GM21576 (cell line): ENCODE data around the gene PLEKHN1.
"Not testable (repeated sequence)": the region's sequence is repeated elsewhere in the genome, so short reads cannot be mapped to it uniquely, and the experiment has no call there.

Experiments
- ATAC-seq: cut with Tn5 transposase; IDR thresholded peaks from one replicate; pipeline ENCODE4 v1.9.1; 2021; ENCODE audit warnings: mild to moderate bottlenecking, moderate library complexity; ENCODE audit not compliant: unreplicated experiment

The PLEKHN1 gene

DNA sequence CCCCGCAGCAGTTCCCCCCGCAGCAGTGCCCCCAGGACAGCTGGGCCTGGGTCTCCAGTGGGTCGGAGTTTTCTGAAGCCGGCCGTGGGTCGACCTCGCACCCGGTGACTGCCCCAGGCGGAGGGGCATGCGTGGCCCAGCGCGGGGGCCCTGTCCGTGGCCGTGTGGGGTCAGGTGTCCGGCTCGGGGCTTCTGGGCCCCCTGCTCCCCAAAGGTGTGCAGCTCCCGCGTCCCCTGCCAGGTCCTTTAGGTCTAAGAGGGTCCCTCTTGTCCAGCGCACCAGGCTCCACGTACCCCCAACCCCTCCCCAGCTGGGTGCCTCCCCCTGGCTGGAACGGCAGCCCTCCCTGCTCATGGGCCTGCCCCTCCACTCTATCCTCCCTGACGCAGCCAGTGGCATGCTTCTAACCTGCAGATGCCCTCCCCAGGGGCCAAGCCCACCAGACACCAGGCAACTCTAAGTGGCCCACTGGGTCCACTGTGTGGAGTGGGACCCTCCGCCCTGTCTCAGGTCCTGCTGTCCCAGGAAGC is 39.6 kb downstream of the PLEKHN1 start:
- ATAC-seq, result no peak

DNA sequence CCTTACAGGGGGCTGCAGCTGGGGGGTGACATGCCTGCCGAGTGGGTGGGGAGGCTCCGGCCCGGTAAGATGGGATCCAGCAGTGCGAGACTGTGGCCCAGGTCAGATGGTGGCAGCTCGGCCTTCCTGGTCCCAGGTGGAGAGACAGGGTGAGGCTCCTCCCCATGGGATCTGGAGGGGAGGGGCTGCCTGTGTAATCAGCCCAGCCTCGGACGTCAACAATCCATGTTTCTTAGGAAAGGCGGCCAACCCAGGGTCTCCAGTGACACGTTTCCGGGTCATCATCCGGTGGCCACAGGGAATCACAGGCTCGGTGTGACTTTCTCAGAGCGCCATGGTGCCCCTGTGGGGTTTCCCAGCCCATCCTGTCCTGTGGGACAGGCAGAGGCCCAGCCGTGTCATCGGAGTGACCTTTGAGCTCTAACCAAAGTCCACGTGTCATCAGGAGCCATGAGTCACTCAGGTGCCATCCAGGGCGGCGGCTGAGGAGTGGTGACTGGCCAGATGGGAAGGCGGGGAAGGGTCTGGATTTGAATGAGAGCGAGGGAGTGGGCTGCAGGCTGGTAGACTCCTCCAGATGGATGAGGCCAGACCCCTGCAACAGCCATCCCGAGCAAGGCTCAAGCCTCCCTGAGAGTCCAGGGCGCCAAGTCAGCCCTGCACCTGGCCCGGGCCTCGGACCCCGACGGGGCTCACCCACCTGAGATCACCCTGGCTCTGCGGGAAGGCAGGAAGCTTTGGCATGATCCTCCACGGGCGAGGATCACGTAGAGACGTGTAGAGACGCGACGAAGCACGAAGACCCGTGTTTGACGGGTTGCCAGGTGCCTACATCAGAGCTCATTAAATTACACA is 40.2 kb downstream of the PLEKHN1 start:
- no peak for ATAC-seq

DNA sequence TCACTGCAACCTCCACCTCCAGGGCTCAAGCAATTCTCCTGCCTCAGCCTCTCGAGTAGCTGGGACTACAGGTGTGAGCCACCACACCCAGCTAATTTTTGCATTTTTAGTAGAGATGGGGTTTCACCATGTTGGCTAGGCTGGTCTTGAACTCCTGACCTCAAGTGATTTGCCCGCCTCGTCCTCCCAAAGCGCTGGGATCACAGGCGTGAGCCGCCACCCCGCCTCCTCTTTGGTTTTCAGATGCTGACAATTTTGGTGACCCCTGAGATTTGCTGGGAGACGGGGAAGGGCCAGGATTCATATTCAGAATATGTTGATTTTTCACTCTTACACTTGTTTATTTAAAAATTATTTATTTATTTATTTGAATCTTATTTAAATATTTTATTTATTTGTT is 43.8 kb downstream of the PLEKHN1 start:
- ATAC-seq, result not testable (repeated sequence)

DNA sequence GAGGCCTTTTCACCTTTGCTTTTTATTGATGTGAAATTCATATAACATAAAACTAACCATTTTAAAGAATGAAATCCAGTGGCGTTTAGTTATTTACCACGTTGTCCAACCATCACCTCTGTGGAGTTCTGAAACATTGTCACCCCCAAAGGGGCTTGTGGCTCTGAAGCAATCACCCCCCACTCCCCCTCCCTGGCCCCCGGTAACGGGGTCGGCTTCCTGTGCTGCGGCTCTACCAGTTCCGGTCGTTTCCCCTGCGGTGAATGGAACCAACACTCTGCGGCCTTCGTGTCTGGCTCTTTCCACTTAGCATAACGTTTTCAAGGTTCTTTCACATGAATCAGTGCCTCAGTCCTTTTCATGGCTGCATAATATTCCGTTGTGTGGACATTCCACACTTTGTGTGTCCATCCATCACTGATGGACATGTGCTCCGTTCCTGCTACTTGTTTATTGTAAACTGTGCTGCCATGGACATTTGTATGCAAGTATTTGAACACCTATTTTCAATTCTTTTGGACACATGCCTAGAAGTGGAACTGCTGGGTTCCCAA is 45.2 kb downstream of the PLEKHN1 start:
- no peak for ATAC-seq

DNA sequence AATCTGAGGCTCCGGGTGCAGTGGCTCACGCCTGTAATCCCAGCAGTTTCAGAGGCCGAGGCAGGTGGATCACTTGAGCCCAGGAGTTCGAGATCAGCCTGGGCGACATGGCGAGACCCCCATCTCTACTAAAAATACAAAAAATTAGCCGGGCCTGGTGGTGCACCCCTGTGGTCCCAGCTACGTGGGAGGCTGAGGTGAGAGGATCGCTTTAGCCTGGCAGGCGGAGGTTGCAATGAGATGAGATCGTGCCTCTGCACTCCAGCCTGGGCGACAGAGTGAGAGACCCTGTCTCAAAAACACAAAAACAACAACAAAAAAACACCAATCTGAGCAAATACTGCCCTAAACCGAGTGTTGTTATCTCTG is 46.4 kb downstream of the PLEKHN1 start:
- not testable (repeated sequence) for ATAC-seq

DNA sequence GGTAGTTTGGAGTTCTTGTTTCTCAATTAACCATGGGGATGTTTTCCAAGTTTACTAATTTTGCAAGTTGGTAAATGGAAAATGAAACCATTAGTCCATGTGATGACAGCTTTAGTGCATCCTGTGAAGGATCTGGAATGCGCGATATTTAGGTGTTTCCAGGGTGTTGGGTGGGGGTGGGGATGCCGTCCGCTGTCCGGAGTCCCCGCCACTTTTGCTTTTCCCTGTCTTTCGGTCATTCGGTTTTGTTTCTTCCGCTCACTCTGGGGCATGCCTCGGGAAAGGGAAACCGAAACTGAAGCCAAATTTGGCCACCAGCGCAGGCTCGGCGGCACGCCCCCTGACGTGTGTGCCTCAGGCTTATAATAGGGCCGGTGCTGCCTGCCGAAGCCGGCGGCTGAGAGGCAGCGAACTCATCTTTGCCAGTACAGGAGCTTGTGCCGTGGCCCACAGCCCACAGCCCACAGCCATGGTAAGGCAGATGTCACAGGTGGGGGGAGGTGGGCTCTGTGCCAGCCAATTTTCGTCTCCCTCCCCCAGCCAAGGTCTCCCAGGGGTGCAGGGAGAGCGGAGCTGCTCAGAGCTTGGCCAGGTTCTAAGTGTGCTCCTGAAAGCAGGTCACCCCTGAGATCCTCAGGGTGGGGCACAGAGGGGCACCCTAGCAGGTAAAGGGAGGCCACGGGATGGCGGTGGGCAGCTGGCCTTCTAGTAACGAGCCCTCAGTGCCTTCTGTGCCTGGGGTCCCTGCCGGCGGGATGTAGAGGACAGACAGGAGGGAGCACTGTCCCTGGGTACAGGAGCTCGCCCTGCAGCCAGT is 47.0 kb downstream of the PLEKHN1 start, which contains the start of gene ISG15:
ISG15 (plus strand) TSS at position 393 of the 817 bp plus-strand sequence; CDS start at position 470, 77 bp downstream.
- peak; percentile 78 for ATAC-seq

DNA sequence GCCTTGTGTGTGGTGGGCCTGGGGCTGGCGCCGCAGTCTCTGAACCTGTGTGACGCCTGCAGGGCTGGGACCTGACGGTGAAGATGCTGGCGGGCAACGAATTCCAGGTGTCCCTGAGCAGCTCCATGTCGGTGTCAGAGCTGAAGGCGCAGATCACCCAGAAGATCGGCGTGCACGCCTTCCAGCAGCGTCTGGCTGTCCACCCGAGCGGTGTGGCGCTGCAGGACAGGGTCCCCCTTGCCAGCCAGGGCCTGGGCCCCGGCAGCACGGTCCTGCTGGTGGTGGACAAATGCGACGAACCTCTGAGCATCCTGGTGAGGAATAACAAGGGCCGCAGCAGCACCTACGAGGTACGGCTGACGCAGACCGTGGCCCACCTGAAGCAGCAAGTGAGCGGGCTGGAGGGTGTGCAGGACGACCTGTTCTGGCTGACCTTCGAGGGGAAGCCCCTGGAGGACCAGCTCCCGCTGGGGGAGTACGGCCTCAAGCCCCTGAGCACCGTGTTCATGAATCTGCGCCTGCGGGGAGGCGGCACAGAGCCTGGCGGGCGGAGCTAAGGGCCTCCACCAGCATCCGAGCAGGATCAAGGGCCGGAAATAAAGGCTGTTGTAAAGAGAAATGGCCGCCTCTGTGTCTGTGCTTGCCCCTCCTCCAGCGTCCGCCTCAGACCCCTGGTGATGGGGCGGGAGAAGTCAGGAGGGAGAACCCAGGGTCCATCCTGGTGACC is 47.8 kb downstream of the PLEKHN1 start:
- ATAC-seq, result no peak

DNA sequence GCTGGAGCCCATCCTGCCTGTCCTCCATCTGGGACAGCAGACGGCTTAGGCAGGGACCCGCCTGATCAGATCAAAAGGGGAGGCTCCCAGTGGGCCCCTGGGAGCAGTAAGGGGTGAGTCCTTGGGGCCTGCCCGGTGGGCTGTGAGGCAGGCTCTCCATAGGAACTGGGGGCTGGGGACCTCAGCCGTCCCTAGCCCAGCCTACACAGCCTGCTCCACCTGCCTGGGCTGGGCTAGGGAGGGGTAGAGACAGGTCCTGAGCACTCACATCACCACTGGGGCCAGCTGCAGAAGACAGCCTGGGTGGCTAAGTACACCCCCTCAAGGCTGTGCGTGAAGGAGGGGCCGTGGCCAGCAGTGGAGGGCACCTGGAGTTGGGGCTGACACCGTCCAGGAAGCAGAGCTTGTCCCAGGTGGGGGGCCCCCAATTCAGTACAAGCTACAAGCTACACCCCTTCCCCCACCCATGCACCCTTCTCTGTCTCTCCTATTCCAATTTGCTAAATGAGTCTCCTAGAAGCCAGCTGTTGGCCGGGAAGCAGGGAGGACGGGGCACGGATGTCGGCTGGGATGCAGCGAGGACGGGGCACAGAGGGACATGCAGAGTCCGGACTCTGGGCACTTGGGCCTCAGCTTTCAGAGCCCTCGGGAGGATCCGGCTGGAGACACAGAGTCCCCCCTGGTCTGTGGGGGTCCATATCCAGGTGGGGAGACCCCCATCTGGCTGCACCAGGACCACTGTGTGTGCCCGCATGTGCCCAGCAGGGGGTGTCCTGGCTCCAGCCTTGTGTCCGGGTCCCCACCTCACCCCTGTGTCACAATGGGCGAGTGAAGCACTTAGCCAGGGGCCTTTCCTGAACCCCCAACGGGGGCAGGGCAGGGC is 48.8 kb downstream of the PLEKHN1 start:
- ATAC-seq, result no peak

DNA sequence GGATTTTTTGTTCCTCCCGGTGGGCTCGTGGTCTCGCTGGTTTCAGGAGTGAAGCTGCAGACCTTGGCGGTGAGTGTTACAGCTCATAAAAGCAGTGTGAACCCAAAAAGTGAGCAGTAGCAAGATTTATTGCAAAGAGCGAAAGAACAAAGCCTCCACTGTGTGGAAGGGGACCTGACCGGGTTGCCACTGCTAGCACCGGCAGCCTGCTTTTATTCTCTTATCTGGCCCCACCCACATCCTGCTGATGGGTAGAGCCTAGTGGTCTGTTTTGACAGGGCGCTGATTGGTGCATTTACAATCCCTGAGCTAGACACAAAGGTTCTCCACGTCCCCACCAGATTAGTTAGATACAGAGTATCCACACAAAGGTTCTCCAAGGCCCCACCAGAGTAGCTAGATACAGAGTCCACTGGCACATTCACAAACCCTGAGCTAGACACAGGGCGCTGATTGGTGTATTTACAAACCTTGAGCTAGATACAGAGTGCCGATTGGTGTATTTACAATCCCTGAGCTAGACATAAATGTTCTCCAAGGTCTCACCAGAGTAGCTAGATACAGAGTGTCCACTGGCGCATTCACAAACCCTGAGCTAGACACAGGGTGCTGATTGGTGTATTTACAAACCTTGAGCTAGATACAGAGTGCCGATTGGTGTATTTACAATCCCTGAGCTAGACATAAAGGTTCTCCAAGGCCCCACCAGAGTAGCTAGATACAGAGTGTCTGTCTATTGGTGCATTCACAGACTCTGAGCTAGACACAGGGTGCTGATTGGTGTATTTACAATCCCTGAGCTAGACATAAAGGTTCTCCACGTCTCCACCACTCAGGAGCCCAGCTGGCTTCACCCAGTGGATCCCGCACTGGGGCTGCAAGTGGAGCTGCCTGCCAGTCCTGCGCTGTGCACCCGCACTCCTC is 51.4 kb downstream of the PLEKHN1 start:
- not testable (repeated sequence) for ATAC-seq

DNA sequence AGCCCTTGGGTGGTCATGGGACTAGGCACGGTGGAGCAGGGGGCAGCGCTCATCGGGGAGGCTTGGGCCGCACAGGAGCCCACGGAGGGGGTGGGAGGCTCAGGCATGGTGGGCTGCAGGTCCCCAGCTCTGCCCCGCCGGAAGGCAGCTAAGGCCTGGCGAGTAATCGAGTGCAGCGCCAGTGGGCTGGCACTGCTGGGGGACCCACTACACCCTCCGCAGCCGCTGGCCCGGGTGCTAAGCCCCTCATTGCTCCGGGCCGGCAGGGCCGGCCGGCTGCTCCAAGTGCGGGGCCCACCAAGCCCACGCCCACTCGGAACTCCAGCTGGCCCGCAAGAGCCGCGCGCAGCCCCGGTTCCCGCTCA is 52.0 kb downstream of the PLEKHN1 start:
- not testable (repeated sequence) for ATAC-seq

DNA sequence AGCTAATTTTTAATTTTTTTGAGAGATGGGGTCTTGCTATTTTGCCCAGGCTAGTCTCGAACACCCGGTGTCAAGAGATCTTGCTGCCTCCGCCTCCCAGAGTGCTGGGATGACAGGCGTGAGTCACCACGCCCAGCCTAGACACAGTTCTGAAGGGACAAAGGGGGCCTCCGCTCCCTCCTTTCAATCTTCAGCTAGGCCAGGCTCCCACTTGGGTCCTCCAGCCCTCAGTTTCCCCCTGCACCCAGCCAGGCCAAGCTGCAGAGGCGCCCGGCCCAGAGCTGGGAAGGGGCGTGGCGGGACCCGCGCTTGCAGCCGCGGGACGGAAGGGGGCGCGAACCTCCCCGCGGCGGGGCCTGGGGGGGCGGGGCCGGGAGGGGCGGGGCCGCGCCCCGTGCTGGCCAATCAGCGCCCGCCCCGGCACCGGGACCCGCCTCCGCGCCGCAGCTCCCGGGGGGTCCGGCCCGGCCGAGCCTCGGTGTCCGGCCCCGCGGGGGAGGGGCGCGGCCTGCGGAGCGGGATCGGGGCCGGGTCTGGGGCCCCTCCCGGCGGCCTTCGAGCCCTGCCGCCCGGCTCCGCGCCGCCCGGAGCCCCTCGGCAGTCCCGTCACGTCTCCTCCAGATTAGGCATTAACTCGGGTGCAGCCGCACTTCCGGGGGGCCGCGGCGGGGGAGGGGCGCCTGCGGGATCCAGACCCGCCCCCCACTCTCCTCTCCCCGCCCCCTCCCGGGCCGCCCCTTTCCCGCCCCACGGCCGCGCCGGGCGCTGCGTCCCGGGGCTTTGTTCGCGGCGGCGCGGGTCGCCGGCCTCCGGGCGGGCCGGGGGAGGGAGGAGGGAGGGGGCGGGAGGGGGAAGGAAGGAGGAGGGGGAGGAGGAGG is 53.1 kb downstream of the PLEKHN1 start:
- ATAC-seq, result peak; percentile 62

DNA sequence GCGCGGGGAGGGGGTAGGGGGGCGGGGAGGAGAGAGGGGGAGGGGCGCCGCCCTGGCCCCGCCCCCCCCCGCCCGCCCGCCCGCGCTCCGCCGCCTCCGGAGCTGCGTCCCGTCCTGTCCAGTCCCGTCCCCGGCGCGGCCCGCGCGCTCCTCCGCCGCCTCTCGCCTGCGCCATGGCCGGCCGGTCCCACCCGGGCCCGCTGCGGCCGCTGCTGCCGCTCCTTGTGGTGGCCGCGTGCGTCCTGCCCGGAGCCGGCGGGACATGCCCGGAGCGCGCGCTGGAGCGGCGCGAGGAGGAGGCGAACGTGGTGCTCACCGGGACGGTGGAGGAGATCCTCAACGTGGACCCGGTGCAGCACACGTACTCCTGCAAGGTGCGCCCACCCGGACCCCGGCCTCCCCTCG is 53.7 kb downstream of the PLEKHN1 start, which contains the start of gene AGRN:
AGRN (plus strand) TSS at position 121 of the 405 bp plus-strand sequence; CDS start at position 174, 53 bp downstream.
- ATAC-seq, result peak; percentile 22

DNA sequence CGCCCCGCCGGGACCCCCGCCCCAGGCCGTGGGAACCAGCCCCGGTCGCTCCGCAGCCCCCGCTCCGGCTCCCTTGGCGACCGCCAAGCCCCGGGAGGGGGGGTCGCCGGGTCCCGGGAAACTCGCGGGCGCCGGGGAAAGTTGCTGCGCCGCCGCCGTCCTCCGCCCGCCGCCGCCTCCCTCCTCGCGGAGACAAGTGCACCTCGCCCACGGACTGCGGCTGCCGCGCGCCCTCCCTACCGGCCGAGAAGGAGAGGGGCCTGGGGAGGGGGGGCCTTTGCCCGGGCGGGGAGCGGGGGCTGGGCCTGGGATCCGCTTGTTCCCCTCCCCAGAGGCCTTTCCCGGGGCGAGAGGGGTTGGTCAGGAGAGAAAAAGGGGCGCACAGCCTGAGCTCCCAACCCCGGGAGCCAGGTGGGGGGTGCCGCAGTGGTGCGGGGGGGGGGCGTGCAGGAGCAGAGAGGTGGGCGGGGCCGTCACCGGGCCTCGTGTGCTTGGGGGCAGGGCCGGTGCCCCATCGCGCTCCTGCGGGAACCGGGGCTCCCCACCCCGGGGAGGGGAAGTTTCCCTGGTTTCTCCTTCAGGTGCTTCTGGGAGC is 54.2 kb downstream of the PLEKHN1 start:
- peak; percentile 11 for ATAC-seq

DNA sequence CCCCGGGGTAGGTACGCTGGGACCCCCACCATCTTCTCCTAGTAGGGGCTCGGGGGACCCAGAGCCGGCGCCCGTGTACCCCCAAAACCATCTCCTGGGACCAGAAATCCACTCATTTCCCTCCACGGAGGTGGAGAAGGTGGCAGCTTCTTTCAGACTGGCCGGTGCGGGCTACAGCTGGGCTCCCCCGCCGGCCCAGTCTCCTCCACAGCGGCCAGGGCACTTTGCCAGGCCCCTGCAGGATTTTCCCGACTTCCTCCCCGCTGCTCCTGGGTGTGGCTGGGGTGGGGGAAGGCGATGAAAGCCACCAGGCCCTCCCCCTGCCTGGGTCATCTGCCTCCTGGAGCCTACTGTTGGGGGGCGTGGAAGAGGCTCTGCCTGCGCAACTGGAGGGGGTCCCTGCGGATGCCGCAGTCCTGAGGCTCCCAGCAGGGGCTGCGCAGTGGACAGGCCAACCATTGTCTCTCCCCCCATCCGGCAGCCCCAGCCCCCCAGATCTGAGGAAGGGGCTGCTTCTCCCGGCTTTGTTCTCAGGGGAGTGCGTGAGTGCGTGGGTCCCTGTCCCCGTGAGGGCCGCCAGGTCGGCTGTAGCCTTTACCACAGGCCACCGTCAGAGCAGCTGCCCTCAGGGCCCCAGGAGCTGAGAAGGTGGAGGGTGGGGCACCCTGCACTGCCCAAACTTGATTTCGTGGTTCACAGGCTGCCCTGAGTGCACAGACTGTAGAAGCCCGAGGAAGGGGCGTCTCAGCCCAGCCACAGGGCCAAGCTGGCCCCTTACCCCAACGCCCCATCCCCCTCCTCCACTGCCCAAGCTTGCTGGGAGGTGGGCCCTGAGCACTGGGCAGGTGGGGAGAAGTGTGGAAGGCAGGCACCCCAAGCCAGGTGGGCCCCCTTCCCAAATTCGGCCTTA is 55.0 kb downstream of the PLEKHN1 start:
- ATAC-seq, result no peak

DNA sequence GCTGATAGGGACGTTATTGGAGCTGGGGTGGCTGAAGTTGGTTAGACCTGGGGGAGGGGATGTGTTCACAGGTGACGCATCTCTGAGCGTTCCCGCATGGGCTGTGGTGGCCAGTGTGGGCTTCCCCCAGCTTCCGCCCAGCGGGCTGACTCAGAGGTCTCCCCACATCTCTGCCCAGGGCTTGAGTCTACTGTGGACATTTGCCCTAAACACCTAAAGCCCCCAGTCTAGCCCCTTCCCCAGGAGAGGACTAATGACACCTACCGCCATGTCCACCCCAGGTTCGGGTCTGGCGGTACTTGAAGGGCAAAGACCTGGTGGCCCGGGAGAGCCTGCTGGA is 55.6 kb downstream of the PLEKHN1 start:
- no peak for ATAC-seq

DNA sequence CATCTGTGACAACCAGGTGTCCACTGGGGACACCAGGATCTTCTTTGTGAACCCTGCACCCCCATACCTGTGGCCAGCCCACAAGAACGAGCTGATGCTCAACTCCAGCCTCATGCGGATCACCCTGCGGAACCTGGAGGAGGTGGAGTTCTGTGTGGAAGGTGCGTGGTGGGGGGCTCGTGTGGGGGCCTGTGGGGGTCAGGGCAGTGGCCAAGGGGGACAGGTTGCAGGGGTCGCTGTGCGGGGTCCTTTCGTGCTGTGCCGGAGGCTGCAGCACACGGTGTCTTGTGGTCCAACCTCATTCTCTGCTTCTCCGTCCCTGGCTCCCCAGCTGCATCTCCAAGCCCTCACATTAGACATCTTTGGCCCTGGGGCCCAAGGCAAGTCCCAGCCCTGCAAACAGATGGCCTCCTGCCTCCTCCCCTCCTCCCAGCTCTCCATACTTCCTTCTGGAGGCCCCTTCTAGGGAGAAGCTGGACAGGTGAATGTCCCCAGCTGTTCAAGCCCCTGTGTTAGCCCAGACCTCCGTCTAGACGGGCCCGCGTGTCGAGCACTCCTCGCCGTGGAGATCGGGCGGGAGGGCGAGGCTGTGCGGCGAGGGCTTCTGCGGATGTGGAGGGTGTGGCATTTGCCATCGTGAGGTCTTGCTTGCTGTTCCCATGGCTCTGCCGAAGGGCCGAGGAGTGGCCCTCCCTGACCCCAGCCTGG is 56.2 kb downstream of the PLEKHN1 start:
- no peak for ATAC-seq
